ENCODE measurements around the gene NUDT21. TPM values are rescaled to one million over a fixed set of nuclear protein-coding genes. Genes with fewer than 3 reads are reported as not detected.

Gene NUDT21
- total and polyA plus RNA-seq, 5 donors = 23.0 to 80.7 (median 73.5) TPM

- peak in 1 of 2 donors; percentile 37 for ATAC-seq
- H3K4me1 ChIP-seq (ENCODE audit: control insufficient read depth, insufficient read depth, low read length) = no peaks in the 10 kb centered on the region
- no peak overlapping the region for H3K4me3 ChIP-seq (ENCODE audit: low read length)
- 93% methylated on average over 2 of the region's 2 CpGs for WGBS
- intact Hi-C loops (cut with DNase I) = no loop called here
- no peak for DNase-seq
- no peaks in the 10 kb centered on the region for H3K27me3 ChIP-seq (ENCODE audit: control insufficient read depth, insufficient read depth)
- no peak overlapping the region for H3K27ac ChIP-seq (ENCODE audit: low read length)
- no peaks in the 10 kb centered on the region for H3K9me3 ChIP-seq (ENCODE audit: control insufficient read depth, low read length)
These were observed 28.3 kb upstream of the NUDT21 start for GRCh38 chr16:56479469-56479868.

GRCh38 chr16:56478281-56479049, 27.3 kb upstream of the NUDT21 start:
- ATAC-seq = no peak
- intact Hi-C loops (cut with DNase I) = no loop called here
- no peak overlapping the region for H3K4me3 ChIP-seq (ENCODE audit: low read length)
- DNase-seq = no peak
- WGBS = 71% methylated on average over 2 of the region's 2 CpGs
- H3K27ac ChIP-seq (ENCODE audit: low read length) = no peak overlapping the region
- H3K4me1 ChIP-seq (ENCODE audit: control insufficient read depth, insufficient read depth, low read length) = no peaks in the 10 kb centered on the region
- no peaks in the 10 kb centered on the region for H3K27me3 ChIP-seq (ENCODE audit: control insufficient read depth, insufficient read depth)
- no peaks in the 10 kb centered on the region for H3K9me3 ChIP-seq (ENCODE audit: control insufficient read depth, low read length)

GRCh38 chr16:56477096-56477878, 26.2 kb upstream of the NUDT21 start:
- H3K9me3 ChIP-seq (ENCODE audit: control insufficient read depth, low read length) = no peaks in the 10 kb centered on the region
- intact Hi-C loops (cut with DNase I) = no loop called here
- ATAC-seq (peak; percentile 57 to 78), DNase-seq (no peak)
- H3K27ac ChIP-seq (ENCODE audit: low read length) = no peak overlapping the region
- H3K27me3 ChIP-seq (ENCODE audit: control insufficient read depth, insufficient read depth) = no peaks in the 10 kb centered on the region
- no peaks in the 10 kb centered on the region for H3K4me1 ChIP-seq (ENCODE audit: control insufficient read depth, insufficient read depth, low read length)
- 93% methylated on average over 2 of the region's 2 CpGs for WGBS
- H3K4me3 ChIP-seq (ENCODE audit: low read length) = no peak overlapping the region

- no peak overlapping the region for H3K27ac ChIP-seq (ENCODE audit: low read length)
- no peaks in the 10 kb centered on the region for H3K4me1 ChIP-seq (ENCODE audit: control insufficient read depth, insufficient read depth, low read length)
- H3K27me3 ChIP-seq (ENCODE audit: control insufficient read depth, insufficient read depth) = no peaks in the 10 kb centered on the region
- 85% methylated on average over 2 of the region's 2 CpGs for WGBS
- no peak overlapping the region for H3K4me3 ChIP-seq (ENCODE audit: low read length)
- intact Hi-C loops (cut with DNase I) = no loop called here
- H3K9me3 ChIP-seq (ENCODE audit: control insufficient read depth, low read length) = no peaks in the 10 kb centered on the region
- no peak for ATAC-seq
- DNase-seq = no peak
These were observed 24.1 kb upstream of the NUDT21 start for GRCh38 chr16:56475201-56475600.

GRCh38 chr16:56470666-56471065, 19.5 kb upstream of the NUDT21 start:
- WGBS = 84% methylated on average over 1 of the region's 1 CpG
- H3K4me1 ChIP-seq (ENCODE audit: control insufficient read depth, insufficient read depth, low read length) = no peaks in the 10 kb centered on the region
- no peak overlapping the region for H3K4me3 ChIP-seq (ENCODE audit: low read length)
- H3K27me3 ChIP-seq (ENCODE audit: control insufficient read depth, insufficient read depth) = no peaks in the 10 kb centered on the region
- no peak for ATAC-seq
- H3K27ac ChIP-seq (ENCODE audit: low read length) = no peak overlapping the region
- intact Hi-C loops (cut with DNase I) = no loop called here
- no peaks in the 10 kb centered on the region for H3K9me3 ChIP-seq (ENCODE audit: control insufficient read depth, low read length)
- no peak for DNase-seq

GRCh38 chr16:56470232-56470631, 19.1 kb upstream of the NUDT21 start:
- Histone ChIP-seq H3K9me3 (ENCODE audit: control insufficient read depth, low read length) (no peaks in the 10 kb centered on the region), H3K4me1 (ENCODE audit: control insufficient read depth, insufficient read depth, low read length) (no peaks in the 10 kb centered on the region), H3K27me3 (ENCODE audit: control insufficient read depth, insufficient read depth) (no peaks in the 10 kb centered on the region), H3K4me3 (ENCODE audit: low read length) (no peak overlapping the region), H3K27ac (ENCODE audit: low read length) (no peak overlapping the region)
- ATAC-seq (no peak), DNase-seq (no peak)
- WGBS = 88% methylated on average over 3 of the region's 3 CpGs
- intact Hi-C loops (cut with DNase I) = no loop called here

GRCh38 chr16:56469748-56470147, 18.6 kb upstream of the NUDT21 start:
- Histone ChIP-seq H3K27ac (ENCODE audit: low read length) (no peak overlapping the region), H3K4me3 (ENCODE audit: low read length) (no peak overlapping the region), H3K4me1 (ENCODE audit: control insufficient read depth, insufficient read depth, low read length) (no peaks in the 10 kb centered on the region), H3K9me3 (ENCODE audit: control insufficient read depth, low read length) (no peaks in the 10 kb centered on the region), H3K27me3 (ENCODE audit: control insufficient read depth, insufficient read depth) (no peaks in the 10 kb centered on the region)
- no peak for ATAC-seq
- 96% methylated on average over 7 of the region's 7 CpGs for WGBS
- intact Hi-C loops (cut with DNase I) = no loop called here
- DNase-seq = no peak

- no peak overlapping the region for H3K27ac ChIP-seq (ENCODE audit: low read length)
- no peak overlapping the region for H3K4me3 ChIP-seq (ENCODE audit: low read length)
- H3K4me1 ChIP-seq (ENCODE audit: control insufficient read depth, insufficient read depth, low read length) = no peaks in the 10 kb centered on the region
- DNase-seq (no peak), ATAC-seq (no peak)
- no peaks in the 10 kb centered on the region for H3K27me3 ChIP-seq (ENCODE audit: control insufficient read depth, insufficient read depth)
- H3K9me3 ChIP-seq (ENCODE audit: control insufficient read depth, low read length) = no peaks in the 10 kb centered on the region
- intact Hi-C loops (cut with DNase I) = no loop called here
These were observed 17.7 kb upstream of the NUDT21 start for GRCh38 chr16:56468800-56469199.

- ATAC-seq (no peak), DNase-seq (no peak)
- no peak overlapping the region for H3K27ac ChIP-seq (ENCODE audit: low read length)
- WGBS = over 99% methylated on average over 2 of the region's 2 CpGs
- H3K9me3 ChIP-seq (ENCODE audit: control insufficient read depth, low read length) = no peaks in the 10 kb centered on the region
- no peak overlapping the region for H3K4me3 ChIP-seq (ENCODE audit: low read length)
- no peaks in the 10 kb centered on the region for H3K27me3 ChIP-seq (ENCODE audit: control insufficient read depth, insufficient read depth)
- intact Hi-C loops (cut with DNase I) = no loop called here
- H3K4me1 ChIP-seq (ENCODE audit: control insufficient read depth, insufficient read depth, low read length) = no peaks in the 10 kb centered on the region
These were observed 15.2 kb upstream of the NUDT21 start for GRCh38 chr16:56466344-56466743.

GRCh38 chr16:56463153-56463552, 12.0 kb upstream of the NUDT21 start:
- Histone ChIP-seq H3K4me3 (ENCODE audit: low read length) (no peak overlapping the region), H3K27ac (ENCODE audit: low read length) (no peak overlapping the region), H3K4me1 (ENCODE audit: control insufficient read depth, insufficient read depth, low read length) (no peaks in the 10 kb centered on the region), H3K9me3 (ENCODE audit: control insufficient read depth, low read length) (no peaks in the 10 kb centered on the region), H3K27me3 (ENCODE audit: control insufficient read depth, insufficient read depth) (no peaks in the 10 kb centered on the region)
- intact Hi-C loops (cut with DNase I) = no loop called here
- WGBS = 97% methylated on average over 6 of the region's 6 CpGs
- no peak for ATAC-seq
- DNase-seq = no peak

GRCh38 chr16:56462064-56462796, 11.1 kb upstream of the NUDT21 start:
- ATAC-seq (no peak), DNase-seq (no peak)
- 74% methylated on average over 3 of the region's 3 CpGs for WGBS
- intact Hi-C loops (cut with DNase I) = no loop called here
- no peaks in the 10 kb centered on the region for H3K4me1 ChIP-seq (ENCODE audit: control insufficient read depth, insufficient read depth, low read length)
- no peaks in the 10 kb centered on the region for H3K27me3 ChIP-seq (ENCODE audit: control insufficient read depth, insufficient read depth)
- H3K4me3 ChIP-seq (ENCODE audit: low read length) = no peak overlapping the region
- H3K27ac ChIP-seq (ENCODE audit: low read length) = no peak overlapping the region
- H3K9me3 ChIP-seq (ENCODE audit: control insufficient read depth, low read length) = no peaks in the 10 kb centered on the region
